ENCODE data around the gene MCM8.

Gene MCM8

DNA sequence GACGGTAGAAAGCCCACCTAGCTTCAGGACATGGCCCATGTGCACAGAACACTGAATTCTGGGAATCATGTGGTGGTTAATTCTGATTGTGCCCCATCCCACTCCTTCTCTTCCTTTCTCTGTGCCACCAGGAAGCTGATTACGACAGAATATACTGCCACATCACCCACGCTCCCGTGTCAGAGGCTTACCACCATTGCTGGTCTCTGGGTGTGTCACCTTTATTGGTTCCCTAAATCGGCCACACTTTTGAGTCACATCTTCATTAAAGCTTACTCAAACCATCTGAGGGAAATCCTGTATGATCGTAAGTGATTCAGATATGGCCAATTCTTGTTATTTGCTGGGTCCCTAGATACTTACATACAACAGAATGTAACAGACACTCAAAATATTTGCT, 3.2 kb upstream of the MCM8 start:
- Histone ChIP-seq H3K4me3 (ENCODE audit: extremely low read depth, insufficient read depth, low read length, poor library complexity, severe bottlenecking) (no peak overlapping the region), H3K27ac (ENCODE audit: low read depth, low read length, severe bottlenecking) (no peak overlapping the region), H3K4me1 (ENCODE audit: control insufficient read depth, insufficient read depth, low read length, poor library complexity, severe bottlenecking) (no peaks in the 10 kb centered on the region), H3K9me3 (ENCODE audit: control insufficient read depth, low read length) (no peaks in the 10 kb centered on the region), H3K36me3 (ENCODE audit: control insufficient read depth, insufficient read depth, low read length) (peaks cover 53% of the 10 kb centered on the region)
- WGBS, 2 experiments (ENCODE audit: insufficient coverage in 2 of 2): 93% methylated on average over 3 to 4 of the region's 6 CpGs

DNA sequence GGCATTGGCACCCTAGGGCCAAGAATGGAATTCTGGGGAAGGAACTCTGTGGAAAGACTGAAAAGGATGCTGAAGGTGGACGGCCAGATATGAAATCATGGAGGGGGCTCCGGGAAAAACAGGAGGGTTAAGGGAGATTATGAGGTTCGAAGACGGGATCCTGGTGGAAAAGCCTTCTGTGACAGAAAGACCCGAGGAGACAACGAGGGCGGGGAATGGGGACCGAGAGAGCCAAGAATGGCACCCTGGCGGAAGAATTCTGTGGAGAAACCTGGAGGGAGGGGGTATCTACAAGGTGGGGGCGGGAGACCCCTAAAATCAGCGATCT, 545 bp upstream of the MCM8 start:
- Histone ChIP-seq H3K36me3 (ENCODE audit: control insufficient read depth, insufficient read depth, low read length) (peaks cover 59% of the 10 kb centered on the region), H3K27ac (ENCODE audit: low read depth, low read length, severe bottlenecking) (no peak overlapping the region), H3K9me3 (ENCODE audit: control insufficient read depth, low read length) (no peaks in the 10 kb centered on the region), H3K4me3 (ENCODE audit: extremely low read depth, insufficient read depth, low read length, poor library complexity, severe bottlenecking) (peak overlapping the region; percentile 78), H3K4me1 (ENCODE audit: control insufficient read depth, insufficient read depth, low read length, poor library complexity, severe bottlenecking) (no peaks in the 10 kb centered on the region)
- 0 to 1% methylated on average over 9 to 11 of the region's 11 CpGs for WGBS, 2 experiments (ENCODE audit: insufficient coverage in 2 of 2)

DNA sequence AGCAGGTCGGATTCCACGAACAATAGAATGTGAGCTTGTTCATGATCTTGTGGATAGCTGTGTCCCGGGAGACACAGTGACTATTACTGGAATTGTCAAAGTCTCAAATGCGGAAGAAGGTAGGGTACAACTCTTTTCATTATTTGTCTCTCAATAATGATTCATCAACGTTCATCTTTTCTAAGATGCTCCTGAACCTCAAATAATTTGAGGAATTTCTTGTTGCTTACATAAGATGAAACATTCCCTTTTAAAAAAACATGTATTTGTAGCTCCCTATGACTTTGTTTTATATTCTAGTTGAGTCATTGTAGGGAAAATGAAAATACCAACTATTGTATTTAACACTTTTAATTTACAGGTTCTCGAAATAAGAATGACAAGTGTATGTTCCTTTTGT, 17.0 kb downstream of the MCM8 start:
- no peaks in the 10 kb centered on the region for H3K9me3 ChIP-seq (ENCODE audit: control insufficient read depth, low read length)
- WGBS, 2 experiments (ENCODE audit: insufficient coverage in 2 of 2): 96 to 100% methylated on average over 3 to 4 of the region's 6 CpGs
- H3K4me3 ChIP-seq (ENCODE audit: extremely low read depth, insufficient read depth, low read length, poor library complexity, severe bottlenecking): no peak overlapping the region
- H3K4me1 ChIP-seq (ENCODE audit: control insufficient read depth, insufficient read depth, low read length, poor library complexity, severe bottlenecking): no peaks in the 10 kb centered on the region
- H3K27ac ChIP-seq (ENCODE audit: low read depth, low read length, severe bottlenecking): no peak overlapping the region
- H3K36me3 ChIP-seq (ENCODE audit: control insufficient read depth, insufficient read depth, low read length): peaks cover 67% of the 10 kb centered on the region

DNA sequence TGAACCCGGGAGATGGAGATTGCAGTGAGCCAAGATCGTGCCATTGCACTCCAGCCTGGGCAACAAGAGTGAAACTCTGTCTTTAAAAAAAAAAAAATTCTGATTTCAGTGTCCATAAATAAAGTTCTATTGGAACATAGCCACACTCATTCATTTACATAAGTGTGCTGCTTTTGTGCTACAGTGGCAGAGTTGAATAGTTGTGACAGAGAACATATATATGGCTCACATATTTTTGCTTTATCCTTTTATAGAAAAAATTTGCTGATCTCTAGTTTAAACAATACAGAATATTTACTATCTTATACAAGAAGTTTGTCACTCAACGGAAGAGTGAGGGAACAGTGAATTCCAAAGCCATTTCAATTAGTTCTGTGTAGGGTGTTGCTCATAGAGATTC, 18.0 kb downstream of the MCM8 start:
- WGBS, 2 experiments (ENCODE audit: insufficient coverage in 2 of 2): 93 to 100% methylated on average over 1 to 2 of the region's 3 CpGs

DNA sequence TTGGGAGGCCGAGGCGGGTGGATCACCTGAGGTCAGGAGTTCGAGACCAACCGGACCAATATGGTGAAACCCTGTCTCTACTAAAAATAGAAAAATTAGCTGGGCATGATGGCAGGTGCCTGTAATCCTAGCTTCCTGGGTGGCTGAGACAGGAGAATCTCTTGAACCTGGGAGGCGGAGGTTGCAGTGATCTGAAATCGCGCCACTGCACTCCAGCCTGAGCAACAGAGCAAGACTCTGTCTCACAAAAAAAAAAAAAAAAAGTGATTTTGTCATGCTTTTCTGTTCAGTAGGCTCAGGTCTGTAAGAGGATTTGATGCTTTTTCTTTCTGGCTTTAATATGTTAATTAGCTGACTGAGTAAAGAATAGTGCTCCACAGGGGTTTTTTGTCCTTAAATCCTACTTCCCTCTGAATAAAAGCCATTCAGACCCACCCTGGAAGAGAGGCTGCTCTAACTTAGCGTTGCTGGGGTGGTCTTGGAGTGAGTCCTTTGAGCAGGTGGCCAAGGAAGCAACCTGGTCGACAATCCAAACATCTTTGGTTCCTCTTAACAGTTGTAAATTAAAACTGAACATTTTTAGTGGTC, 19.0 kb downstream of the MCM8 start:
- H3K27ac ChIP-seq (ENCODE audit: low read depth, low read length, severe bottlenecking): no peak overlapping the region
- H3K9me3 ChIP-seq (ENCODE audit: control insufficient read depth, low read length): no peaks in the 10 kb centered on the region
- WGBS, 2 experiments (ENCODE audit: insufficient coverage in 2 of 2): 59 to 77% methylated on average over 4 to 5 of the region's 9 CpGs
- no peak overlapping the region for H3K4me3 ChIP-seq (ENCODE audit: extremely low read depth, insufficient read depth, low read length, poor library complexity, severe bottlenecking)
- peaks cover 61% of the 10 kb centered on the region for H3K36me3 ChIP-seq (ENCODE audit: control insufficient read depth, insufficient read depth, low read length)
- no peaks in the 10 kb centered on the region for H3K4me1 ChIP-seq (ENCODE audit: control insufficient read depth, insufficient read depth, low read length, poor library complexity, severe bottlenecking)

More for the DNA sequence above, 18.0 kb downstream of the MCM8 start:
- H3K9me3 ChIP-seq (ENCODE audit: control insufficient read depth, low read length): no peaks in the 10 kb centered on the region
- H3K4me1 ChIP-seq (ENCODE audit: control insufficient read depth, insufficient read depth, low read length, poor library complexity, severe bottlenecking): no peaks in the 10 kb centered on the region
- H3K27ac ChIP-seq (ENCODE audit: low read depth, low read length, severe bottlenecking): no peak overlapping the region
- peaks cover 64% of the 10 kb centered on the region for H3K36me3 ChIP-seq (ENCODE audit: control insufficient read depth, insufficient read depth, low read length)
- H3K4me3 ChIP-seq (ENCODE audit: extremely low read depth, insufficient read depth, low read length, poor library complexity, severe bottlenecking): no peak overlapping the region

DNA sequence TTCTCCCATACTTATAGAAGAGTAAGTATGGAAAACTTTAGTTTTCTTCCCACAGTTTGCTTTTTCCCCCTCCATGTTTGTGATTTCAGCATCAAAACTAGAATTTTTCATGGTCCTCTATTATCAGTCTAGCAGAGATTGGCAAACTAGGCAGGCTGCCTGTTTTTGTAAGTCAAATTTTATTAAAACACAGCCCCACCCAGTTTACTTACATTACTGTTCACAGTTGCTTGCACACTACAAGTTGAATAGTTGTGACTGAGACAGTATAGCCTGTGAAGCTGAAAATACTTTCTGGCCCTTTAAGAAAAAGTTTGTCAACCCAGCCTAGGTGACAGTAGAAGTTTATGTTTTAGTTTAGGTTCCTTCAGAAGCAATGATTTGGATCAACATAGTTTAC, 19.5 kb downstream of the MCM8 start:
- no peaks in the 10 kb centered on the region for H3K4me1 ChIP-seq (ENCODE audit: control insufficient read depth, insufficient read depth, low read length, poor library complexity, severe bottlenecking)
- H3K36me3 ChIP-seq (ENCODE audit: control insufficient read depth, insufficient read depth, low read length): peaks cover 59% of the 10 kb centered on the region
- H3K4me3 ChIP-seq (ENCODE audit: extremely low read depth, insufficient read depth, low read length, poor library complexity, severe bottlenecking): no peak overlapping the region
- no peak overlapping the region for H3K27ac ChIP-seq (ENCODE audit: low read depth, low read length, severe bottlenecking)
- H3K9me3 ChIP-seq (ENCODE audit: control insufficient read depth, low read length): no peaks in the 10 kb centered on the region

DNA sequence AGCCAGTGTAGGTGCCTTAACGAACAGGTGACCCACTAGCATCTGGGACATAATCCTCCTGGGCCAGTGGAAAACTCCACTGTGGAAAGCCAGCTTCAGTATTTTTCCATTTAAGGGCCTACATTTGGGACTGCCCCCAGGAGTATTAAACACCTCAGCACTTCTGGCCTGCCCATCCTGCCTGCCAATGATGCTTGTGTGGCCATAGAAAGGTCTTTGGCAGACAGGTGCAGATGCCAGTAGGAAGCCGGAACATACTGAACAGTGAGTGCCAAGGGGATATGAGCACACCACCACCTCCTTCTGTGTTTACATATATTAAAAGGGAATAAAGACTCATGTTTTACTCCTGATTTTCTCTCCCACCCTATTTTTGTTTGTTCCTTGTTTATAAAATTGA, 19.9 kb downstream of the MCM8 start:
- WGBS, 2 experiments (ENCODE audit: insufficient coverage in 2 of 2): 78 to 100% methylated on average over 1 of the region's 2 CpGs
- Histone ChIP-seq H3K36me3 (ENCODE audit: control insufficient read depth, insufficient read depth, low read length) (peaks cover 57% of the 10 kb centered on the region), H3K27ac (ENCODE audit: low read depth, low read length, severe bottlenecking) (no peak overlapping the region), H3K9me3 (ENCODE audit: control insufficient read depth, low read length) (no peaks in the 10 kb centered on the region), H3K4me3 (ENCODE audit: extremely low read depth, insufficient read depth, low read length, poor library complexity, severe bottlenecking) (no peak overlapping the region), H3K4me1 (ENCODE audit: control insufficient read depth, insufficient read depth, low read length, poor library complexity, severe bottlenecking) (no peaks in the 10 kb centered on the region)

DNA sequence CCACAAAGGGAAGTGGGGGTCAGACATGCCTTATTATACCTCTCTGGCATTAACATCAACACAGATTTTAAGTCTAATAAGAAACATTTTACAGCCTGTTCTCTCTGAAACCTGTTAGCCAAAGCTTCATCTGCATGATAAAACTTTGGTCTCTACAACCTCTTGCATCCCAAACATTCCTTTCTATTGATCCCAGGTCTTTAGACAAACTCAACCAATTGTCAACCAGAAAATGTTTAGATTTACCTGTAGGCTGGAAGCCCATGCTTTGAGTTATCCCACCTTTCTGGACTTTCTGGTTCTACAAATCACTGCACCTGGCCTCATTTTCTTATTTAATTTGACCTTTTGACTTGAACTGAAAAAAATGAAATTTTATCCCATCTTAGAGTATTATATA, 20.8 kb downstream of the MCM8 start:
- Histone ChIP-seq H3K4me3 (ENCODE audit: extremely low read depth, insufficient read depth, low read length, poor library complexity, severe bottlenecking) (no peak overlapping the region), H3K9me3 (ENCODE audit: control insufficient read depth, low read length) (no peaks in the 10 kb centered on the region), H3K27ac (ENCODE audit: low read depth, low read length, severe bottlenecking) (no peak overlapping the region), H3K36me3 (ENCODE audit: control insufficient read depth, insufficient read depth, low read length) (peaks cover 59% of the 10 kb centered on the region), H3K4me1 (ENCODE audit: control insufficient read depth, insufficient read depth, low read length, poor library complexity, severe bottlenecking) (no peaks in the 10 kb centered on the region)

DNA sequence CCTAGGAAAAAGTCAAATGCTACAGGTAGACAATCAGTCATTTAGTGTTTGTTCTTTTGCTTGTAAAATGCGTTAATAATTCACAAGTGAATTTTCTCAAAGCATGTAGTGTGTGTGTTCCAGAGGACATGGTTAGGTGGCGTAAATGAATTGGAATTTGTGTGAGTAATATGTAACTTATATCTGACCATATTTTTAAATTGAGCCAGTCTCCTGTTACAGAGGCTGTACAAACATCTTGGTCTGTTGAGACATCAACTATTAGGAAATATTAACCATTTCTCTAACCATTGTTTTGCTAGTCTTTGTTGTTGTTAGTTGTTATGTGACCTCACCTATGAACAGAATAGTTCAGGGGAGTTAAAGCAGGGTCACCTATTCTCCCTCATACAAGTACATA, 22.7 kb downstream of the MCM8 start:
- no peaks in the 10 kb centered on the region for H3K9me3 ChIP-seq (ENCODE audit: control insufficient read depth, low read length)
- H3K4me3 ChIP-seq (ENCODE audit: extremely low read depth, insufficient read depth, low read length, poor library complexity, severe bottlenecking): no peak overlapping the region
- H3K4me1 ChIP-seq (ENCODE audit: control insufficient read depth, insufficient read depth, low read length, poor library complexity, severe bottlenecking): no peaks in the 10 kb centered on the region
- no peak overlapping the region for H3K27ac ChIP-seq (ENCODE audit: low read depth, low read length, severe bottlenecking)
- WGBS, 2 experiments (ENCODE audit: insufficient coverage in 2 of 2): 100% methylated on average over 1 of the region's 2 CpGs
- H3K36me3 ChIP-seq (ENCODE audit: control insufficient read depth, insufficient read depth, low read length): peaks cover 64% of the 10 kb centered on the region

DNA sequence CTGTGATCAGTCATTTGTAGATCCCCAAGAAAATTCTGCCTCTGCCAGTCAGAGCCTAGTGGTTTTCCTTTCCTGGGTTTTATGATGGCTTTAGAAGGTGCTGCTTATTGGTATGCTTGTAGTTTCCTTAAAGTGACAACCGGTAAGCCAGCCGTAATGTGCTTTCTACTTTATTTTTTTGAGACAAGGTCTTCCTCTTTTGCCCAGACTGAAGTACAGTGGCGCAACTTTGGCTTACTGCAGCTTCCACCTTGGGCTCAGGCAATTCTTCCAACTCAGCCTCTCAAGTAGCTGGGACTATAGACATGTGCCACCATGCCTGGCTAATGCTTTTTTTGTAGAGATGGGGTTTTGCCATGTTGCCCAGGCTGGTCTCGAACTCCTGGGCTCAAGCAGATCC, 23.5 kb downstream of the MCM8 start:
- Histone ChIP-seq H3K36me3 (ENCODE audit: control insufficient read depth, insufficient read depth, low read length) (peaks cover 64% of the 10 kb centered on the region), H3K27ac (ENCODE audit: low read depth, low read length, severe bottlenecking) (no peak overlapping the region), H3K9me3 (ENCODE audit: control insufficient read depth, low read length) (no peaks in the 10 kb centered on the region), H3K4me3 (ENCODE audit: extremely low read depth, insufficient read depth, low read length, poor library complexity, severe bottlenecking) (no peak overlapping the region), H3K4me1 (ENCODE audit: control insufficient read depth, insufficient read depth, low read length, poor library complexity, severe bottlenecking) (no peaks in the 10 kb centered on the region)
- 97 to 100% methylated on average over 3 to 4 of the region's 4 CpGs for WGBS, 2 experiments (ENCODE audit: insufficient coverage in 2 of 2)

DNA sequence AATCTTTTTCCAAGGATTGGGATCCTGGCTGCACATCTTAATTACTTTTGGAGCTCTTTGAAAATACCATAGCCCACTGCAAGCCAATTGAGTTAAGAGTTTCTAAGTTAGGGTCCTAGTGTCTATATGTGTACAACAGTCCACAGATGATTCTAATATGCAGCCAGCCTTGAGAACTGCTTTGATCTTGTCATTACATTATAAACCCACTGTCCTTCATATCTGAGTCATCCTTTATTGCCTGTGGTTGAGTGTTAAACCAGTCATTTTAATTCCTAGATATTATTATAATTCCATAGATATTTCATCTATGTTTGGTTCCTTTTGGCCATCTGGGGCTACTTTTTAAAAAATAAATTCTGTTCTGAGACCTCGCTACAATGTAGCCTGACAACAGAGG, 24.1 kb downstream of the MCM8 start:
- peaks cover 66% of the 10 kb centered on the region for H3K36me3 ChIP-seq (ENCODE audit: control insufficient read depth, insufficient read depth, low read length)
- H3K4me3 ChIP-seq (ENCODE audit: extremely low read depth, insufficient read depth, low read length, poor library complexity, severe bottlenecking): no peak overlapping the region
- WGBS, 2 experiments (ENCODE audit: insufficient coverage in 2 of 2): 93 to 100% methylated on average over 1 of the region's 1 CpG
- no peaks in the 10 kb centered on the region for H3K4me1 ChIP-seq (ENCODE audit: control insufficient read depth, insufficient read depth, low read length, poor library complexity, severe bottlenecking)
- no peaks in the 10 kb centered on the region for H3K9me3 ChIP-seq (ENCODE audit: control insufficient read depth, low read length)
- H3K27ac ChIP-seq (ENCODE audit: low read depth, low read length, severe bottlenecking): no peak overlapping the region

DNA sequence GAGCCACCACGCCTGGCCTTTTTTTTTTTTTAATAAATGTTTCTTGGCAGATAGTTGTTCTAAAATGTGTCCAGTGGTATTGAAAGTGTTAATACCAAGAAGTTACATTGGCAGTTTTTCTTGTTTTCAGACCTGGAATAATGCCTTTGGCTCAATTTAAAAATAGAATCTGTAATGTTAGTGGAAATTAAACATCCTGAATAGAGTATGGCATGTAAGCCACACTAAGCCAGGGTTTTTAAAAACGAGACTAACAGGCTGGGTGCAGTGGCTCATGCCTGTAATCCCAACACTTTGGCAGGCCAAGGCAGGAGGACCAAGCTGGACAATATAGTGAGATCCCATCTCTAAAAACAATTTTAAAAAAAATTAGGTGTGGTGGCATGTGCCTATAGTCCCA, 25.3 kb downstream of the MCM8 start:
- 85 to 100% methylated on average over 1 to 2 of the region's 2 CpGs for WGBS, 2 experiments (ENCODE audit: insufficient coverage in 2 of 2)
- H3K4me1 ChIP-seq (ENCODE audit: control insufficient read depth, insufficient read depth, low read length, poor library complexity, severe bottlenecking): no peaks in the 10 kb centered on the region
- no peaks in the 10 kb centered on the region for H3K9me3 ChIP-seq (ENCODE audit: control insufficient read depth, low read length)
- H3K27ac ChIP-seq (ENCODE audit: low read depth, low read length, severe bottlenecking): no peak overlapping the region
- H3K4me3 ChIP-seq (ENCODE audit: extremely low read depth, insufficient read depth, low read length, poor library complexity, severe bottlenecking): no peak overlapping the region
- H3K36me3 ChIP-seq (ENCODE audit: control insufficient read depth, insufficient read depth, low read length): peaks cover 64% of the 10 kb centered on the region
